Activated T-helper 1 cell treated with anti-CD3 and anti-CD28 coated beads, Interleukin-12 subunit alpha, Interleukin-12 subunit beta, Interleukin-2, Interleukin-4 antibody, amounts not matched to agents 30 ng/mL and 10 ng/mL and 1 ng/mL, durations not matched to agents 14 hours and 24 hours and 36 hours (primary cell): ENCODE data around the gene BIRC3. TPM values are rescaled to one million over a fixed set of nuclear protein-coding genes. Genes with fewer than 3 reads are reported as not detected.
"Not testable (repeated sequence)": the region's sequence is repeated elsewhere in the genome, so short reads cannot be mapped to it uniquely, and the experiment has no call there.

Source experiments
- DNase-seq: peaks from one replicate; pipeline ENCODE4 v3.0.0; 2021; ENCODE audit warnings: low spot score
- H3K27ac Mint-ChIP-seq: one replicate; pipeline ENCODE4 v1.8.0; 2021; ENCODE audit warnings: mild to moderate bottlenecking, mixed read lengths
- H3K27me3 Mint-ChIP-seq: one replicate; pipeline ENCODE4 v1.8.0; 2022; ENCODE audit warnings: mild to moderate bottlenecking, moderate library complexity, mixed read lengths; ENCODE audit not compliant: insufficient read depth
- H3K36me3 Mint-ChIP-seq: one replicate; pipeline ENCODE4 v1.8.0; 2021; ENCODE audit warnings: low read depth, mixed read lengths
- H3K4me1 Mint-ChIP-seq: one replicate; pipeline ENCODE4 v1.8.0; 2021; ENCODE audit warnings: low read depth, mixed read lengths
- H3K4me3 Mint-ChIP-seq: one replicate; pipeline ENCODE4 v1.8.0; 2021; ENCODE audit warnings: mild to moderate bottlenecking, moderate library complexity, mixed read lengths
- H3K9me3 Mint-ChIP-seq: one replicate; pipeline ENCODE4 v1.8.0; 2021; ENCODE audit warnings: mixed read lengths
- intact Hi-C: fragments of 100-400 bp; cut with micrococcal nuclease; formaldehyde crosslinking; loops from one replicate; pipeline ENCODE4 v1.15.1; 2024
- total RNA-seq: library from RNA; stranded (reverse); gene quantifications from 2 replicates; pipeline ENCODE4 v1.2.3, GENCODE V29; 2022

The BIRC3 gene
- total RNA-seq, 1 donor from 2014 or later, result 101 TPM

- Mint-ChIP-seq H3K27ac (no peak overlapping the region), H3K4me1 (peaks cover 26% of the 10 kb centered on the region), H3K9me3 (no peaks in the 10 kb centered on the region), H3K4me3 (no peak overlapping the region), H3K36me3 (peaks cover 43% of the 10 kb centered on the region), H3K27me3 (no peaks in the 10 kb centered on the region)
- DNase-seq, result no peak
- intact Hi-C loops, result loop anchor here (1.0 kb wide), 1 partner anchor 21 kb away; the partner anchor contains the start of gene BIRC2
These were observed 51.2 kb downstream of the BIRC3 start for GRCh38 chr11:102368472-102368871.

GRCh38 chr11:102374633-102375424 lies 57.5 kb downstream of the BIRC3 start:
- H3K9me3 Mint-ChIP-seq, H3K27ac Mint-ChIP-seq, H3K4me3 Mint-ChIP-seq, DNase-seq, H3K27me3 Mint-ChIP-seq, intact Hi-C loops: not testable (repeated sequence)
- Mint-ChIP-seq H3K36me3 (peaks cover 39% of the 10 kb centered on the region), H3K4me1 (peaks cover 18% of the 10 kb centered on the region)

GRCh38 chr11:102375720-102376399 lies 58.6 kb downstream of the BIRC3 start:
- H3K36me3 Mint-ChIP-seq, result peaks cover 45% of the 10 kb centered on the region
- no peak for DNase-seq
- H3K27ac Mint-ChIP-seq, result no peak overlapping the region
- H3K4me1 Mint-ChIP-seq, result peaks cover 18% of the 10 kb centered on the region
- no peaks in the 10 kb centered on the region for H3K27me3 Mint-ChIP-seq
- H3K4me3 Mint-ChIP-seq, result no peak overlapping the region
- no peaks in the 10 kb centered on the region for H3K9me3 Mint-ChIP-seq
- intact Hi-C loops, result no loop called here

- Mint-ChIP-seq H3K4me1 (peaks cover 12% of the 10 kb centered on the region), H3K4me3 (no peak overlapping the region), H3K36me3 (peaks cover 47% of the 10 kb centered on the region), H3K27me3 (no peaks in the 10 kb centered on the region), H3K9me3 (no peaks in the 10 kb centered on the region), H3K27ac (no peak overlapping the region)
- no peak for DNase-seq
- intact Hi-C loops, result no loop called here
These were observed 60.6 kb downstream of the BIRC3 start for GRCh38 chr11:102377891-102378290.

GRCh38 chr11:102378818-102379217 lies 61.5 kb downstream of the BIRC3 start:
- no peak overlapping the region for H3K27ac Mint-ChIP-seq

GRCh38 chr11:102382384-102382783 lies 65.1 kb downstream of the BIRC3 start:
- no peaks in the 10 kb centered on the region for H3K9me3 Mint-ChIP-seq
- intact Hi-C loops, result no loop called here
- H3K27ac Mint-ChIP-seq, result no peak overlapping the region
- no peak overlapping the region for H3K4me3 Mint-ChIP-seq
- DNase-seq, result no peak
- peaks cover 52% of the 10 kb centered on the region for H3K36me3 Mint-ChIP-seq
- H3K4me1 Mint-ChIP-seq, result peaks cover 14% of the 10 kb centered on the region
- no peaks in the 10 kb centered on the region for H3K27me3 Mint-ChIP-seq

More at GRCh38 chr11:102378818-102379217, 61.5 kb downstream of the BIRC3 start:
- H3K27me3 Mint-ChIP-seq, result no peaks in the 10 kb centered on the region
- no peaks in the 10 kb centered on the region for H3K9me3 Mint-ChIP-seq
- H3K36me3 Mint-ChIP-seq, result peaks cover 52% of the 10 kb centered on the region
- no peak overlapping the region for H3K4me3 Mint-ChIP-seq
- H3K4me1 Mint-ChIP-seq, result peaks cover 12% of the 10 kb centered on the region
- DNase-seq, result no peak
- intact Hi-C loops, result no loop called here

- peaks cover 5% of the 10 kb centered on the region for H3K9me3 Mint-ChIP-seq
- no peak overlapping the region for H3K4me3 Mint-ChIP-seq
- peaks cover 50% of the 10 kb centered on the region for H3K36me3 Mint-ChIP-seq
- intact Hi-C loops, result no loop called here
- H3K27ac Mint-ChIP-seq, result no peak overlapping the region
- no peaks in the 10 kb centered on the region for H3K27me3 Mint-ChIP-seq
- H3K4me1 Mint-ChIP-seq, result peaks cover 14% of the 10 kb centered on the region
- no peak for DNase-seq
These were observed 66.6 kb downstream of the BIRC3 start for GRCh38 chr11:102383839-102384238.

GRCh38 chr11:102384419-102385079 lies 67.3 kb downstream of the BIRC3 start:
- H3K4me1 Mint-ChIP-seq, result peaks cover 21% of the 10 kb centered on the region

GRCh38 chr11:102385085-102386007 lies 68.1 kb downstream of the BIRC3 start:
- Mint-ChIP-seq H3K27me3 (no peaks in the 10 kb centered on the region), H3K4me1 (peaks cover 24% of the 10 kb centered on the region), H3K9me3 (peaks cover 5% of the 10 kb centered on the region), H3K4me3 (no peak overlapping the region), H3K36me3 (peaks cover 47% of the 10 kb centered on the region), H3K27ac (no peak overlapping the region)
- DNase-seq, result no peak
- intact Hi-C loops, result no loop called here

More at GRCh38 chr11:102384419-102385079, 67.3 kb downstream of the BIRC3 start:
- no peak for DNase-seq
- Mint-ChIP-seq H3K27me3 (no peaks in the 10 kb centered on the region), H3K36me3 (peaks cover 50% of the 10 kb centered on the region), H3K9me3 (peaks cover 5% of the 10 kb centered on the region), H3K27ac (no peak overlapping the region), H3K4me3 (no peak overlapping the region)
- intact Hi-C loops, result no loop called here

- no peak for DNase-seq
- H3K27me3 Mint-ChIP-seq, result no peaks in the 10 kb centered on the region
- H3K27ac Mint-ChIP-seq, result no peak overlapping the region
- H3K9me3 Mint-ChIP-seq, result peaks cover 5% of the 10 kb centered on the region
- H3K4me1 Mint-ChIP-seq, result peaks cover 29% of the 10 kb centered on the region
- peaks cover 46% of the 10 kb centered on the region for H3K36me3 Mint-ChIP-seq
- H3K4me3 Mint-ChIP-seq, result no peak overlapping the region
- intact Hi-C loops, result no loop called here
These were observed 69.0 kb downstream of the BIRC3 start for GRCh38 chr11:102386136-102386734.

- no peak for DNase-seq
- intact Hi-C loops, result no loop called here
- peaks cover 5% of the 10 kb centered on the region for H3K9me3 Mint-ChIP-seq
- no peak overlapping the region for H3K27ac Mint-ChIP-seq
- H3K36me3 Mint-ChIP-seq, result peaks cover 42% of the 10 kb centered on the region
- no peak overlapping the region for H3K4me3 Mint-ChIP-seq
- no peaks in the 10 kb centered on the region for H3K27me3 Mint-ChIP-seq
- peaks cover 33% of the 10 kb centered on the region for H3K4me1 Mint-ChIP-seq
These were observed 69.9 kb downstream of the BIRC3 start for GRCh38 chr11:102387043-102387781.
